DMS 273 (cell line): Measurements from ENCODE around the gene PREX1.
A peak's percentile ranks its signal among the peaks of the same experiment; 100 is the strongest.
"Not testable (repeated sequence)": the region's sequence is repeated elsewhere in the genome, so short reads cannot be mapped to it uniquely, and the experiment has no call there.

Experiments
- DNase-seq: peaks from one replicate; lab custom pipeline; 2025; ENCODE audit not compliant: unreplicated experiment; lab: John Stamatoyannopoulos, UW

The PREX1 gene

GRCh38 chr20:48827855-48828733, at the start of gene PREX1:
PREX1 (minus strand) TSS chr20:48827999; CDS start chr20:48827860, 139 bp downstream.
- DNase-seq = peak; percentile 97

- DNase-seq = no peak
Measured at GRCh38 chr20:48877304-48877703, 49.5 kb upstream of the PREX1 start.

GRCh38 chr20:48875914-48876240, 48.1 kb upstream of the PREX1 start:
- DNase-seq = peak; percentile 93

GRCh38 chr20:48875233-48875913, 47.6 kb upstream of the PREX1 start:
- DNase-seq = peak; percentile 52

- DNase-seq = not testable (repeated sequence)
Measured at GRCh38 chr20:48869442-48869841, 41.6 kb upstream of the PREX1 start.

- DNase-seq = no peak
Measured at GRCh38 chr20:48866936-48867335, 39.1 kb upstream of the PREX1 start.

- DNase-seq = no peak
Measured at GRCh38 chr20:48864738-48865318, 37.0 kb upstream of the PREX1 start.

GRCh38 chr20:48864254-48864653, 36.5 kb upstream of the PREX1 start:
- DNase-seq = no peak

GRCh38 chr20:48862279-48862678, 34.5 kb upstream of the PREX1 start:
- DNase-seq = no peak

- DNase-seq = no peak
Measured at GRCh38 chr20:48861444-48861843, 33.6 kb upstream of the PREX1 start.

GRCh38 chr20:48858075-48858790, 30.4 kb upstream of the PREX1 start:
- no peak for DNase-seq

GRCh38 chr20:48856130-48856529, 28.3 kb upstream of the PREX1 start:
- DNase-seq = no peak

GRCh38 chr20:48855046-48855445, 27.2 kb upstream of the PREX1 start:
- no peak for DNase-seq

GRCh38 chr20:48852609-48853008, 24.8 kb upstream of the PREX1 start:
- DNase-seq = no peak

- DNase-seq = no peak
Measured at GRCh38 chr20:48851579-48851978, 23.8 kb upstream of the PREX1 start.

GRCh38 chr20:48850977-48851299, 23.1 kb upstream of the PREX1 start:
- DNase-seq = no peak

GRCh38 chr20:48850257-48850976, 22.6 kb upstream of the PREX1 start:
- no peak for DNase-seq

GRCh38 chr20:48849779-48850178, 22.0 kb upstream of the PREX1 start:
- no peak for DNase-seq

GRCh38 chr20:48849299-48849698, 21.5 kb upstream of the PREX1 start:
- DNase-seq = no peak

- no peak for DNase-seq
Measured at GRCh38 chr20:48847498-48848205, 19.9 kb upstream of the PREX1 start.
